Tibial artery (tissue), 4 donors: ENCODE results near the gene RBPJL.
A peak's percentile ranks its signal among the peaks of the same experiment; 100 is the strongest.

Experiments used
- DNase-seq, 2 donors: peaks; one replicate each; pipeline ENCODE4 v3.0.0-alpha.2; 2019
- H3K27ac ChIP-seq, 2 donors: fragments of 200-600 bp; sonication (generic) in 1 of 2; 1 replicate in 1 of 2; 2 replicates in 1 of 2; pipeline ENCODE4 v1.5.1; 2018 to 2019; ENCODE audit warnings: mild to moderate bottlenecking in 1 of 2
- H3K27me3 ChIP-seq, 2 donors: fragments of 200-600 bp; sonication (generic) in 1 of 2; one replicate each; pipeline versions ENCODE4 v1.5.1 to v1.6.0; 2016 to 2019
- H3K36me3 ChIP-seq, 3 donors: fragments of 200-600 bp; sonication (generic) in 2 of 3; one replicate each; pipeline ENCODE4 v1.5.1; 2016 to 2019; ENCODE audit warnings: mild to moderate bottlenecking in 2 of 3
- H3K4me1 ChIP-seq, 4 donors: fragments of 200-600 bp; sonication (generic) in 2 of 4; 1 replicate in 3 of 4; 2 replicates in 1 of 4; pipeline ENCODE4 v1.5.1; 2016 to 2019
- H3K4me3 ChIP-seq, 2 donors: fragments of 200-600 bp; sonication (generic) in 1 of 2; 1 replicate in 1 of 2; 2 replicates in 1 of 2; pipeline ENCODE4 v1.5.1; 2018 to 2019; ENCODE audit warnings: mild to moderate bottlenecking in 2 of 2
- H3K9me3 ChIP-seq, 3 donors: fragments of 200-600 bp; sonication (generic) in 1 of 3; one replicate each; pipeline ENCODE4 v1.5.1; 2016 to 2019
- intact Hi-C: fragments of 100-400 bp; cut with DNase I; formaldehyde crosslinking; loops from one replicate; pipeline ENCODE4 v1.15.0; 2023; ENCODE audit warnings: low total_unique reads
- TF ChIP-seq, protein P1 (sequence below), 2 experiments: fragments of 200-600 bp in 1 of 2; fragments of 450-650 bp in 1 of 2; IDR thresholded peaks; one replicate each; pipeline ENCODE4 v1.5.1; 2017 to 2019; ENCODE audit warnings: antibody characterized with exemption in 2 of 2, mild to moderate bottlenecking in 1 of 2, moderate library complexity in 1 of 2

RBPJL gene

DNA sequence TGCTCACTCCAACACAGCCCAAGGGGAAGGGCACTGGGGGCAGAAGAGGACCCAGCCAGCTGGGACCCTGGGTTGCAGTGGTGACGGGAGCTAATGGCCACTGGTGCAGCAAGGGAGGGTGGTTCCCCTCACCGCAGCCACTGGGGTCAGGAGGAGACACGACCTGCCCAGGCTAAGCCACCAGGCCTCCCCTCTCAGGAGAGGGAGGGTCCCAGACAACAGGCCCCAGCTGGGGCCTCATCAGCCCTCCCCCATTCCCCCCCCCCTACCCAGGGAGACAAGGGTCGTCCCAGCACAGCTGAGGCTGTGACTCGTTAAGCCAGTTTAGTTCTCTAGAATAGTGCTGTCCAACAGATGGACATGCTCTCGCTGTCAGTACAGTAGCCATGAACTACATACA is 18.7 kb downstream of the RBPJL start:
- peaks cover 36 to 60% (median 46%) of the 10 kb centered on the region in 3 donors for H3K36me3 ChIP-seq
- DNase-seq = no peak
- no peaks in the 10 kb centered on the region for H3K9me3 ChIP-seq
- H3K4me1 ChIP-seq = peaks cover 0 to 11% (median 0%) of the 10 kb centered on the region in 4 donors
- no peaks in the 10 kb centered on the region for H3K27me3 ChIP-seq
- H3K4me3 ChIP-seq = no peak overlapping the region
- no peak overlapping the region for H3K27ac ChIP-seq
- intact Hi-C loops = no loop called here
- TF ChIP-seq, protein P1, sequence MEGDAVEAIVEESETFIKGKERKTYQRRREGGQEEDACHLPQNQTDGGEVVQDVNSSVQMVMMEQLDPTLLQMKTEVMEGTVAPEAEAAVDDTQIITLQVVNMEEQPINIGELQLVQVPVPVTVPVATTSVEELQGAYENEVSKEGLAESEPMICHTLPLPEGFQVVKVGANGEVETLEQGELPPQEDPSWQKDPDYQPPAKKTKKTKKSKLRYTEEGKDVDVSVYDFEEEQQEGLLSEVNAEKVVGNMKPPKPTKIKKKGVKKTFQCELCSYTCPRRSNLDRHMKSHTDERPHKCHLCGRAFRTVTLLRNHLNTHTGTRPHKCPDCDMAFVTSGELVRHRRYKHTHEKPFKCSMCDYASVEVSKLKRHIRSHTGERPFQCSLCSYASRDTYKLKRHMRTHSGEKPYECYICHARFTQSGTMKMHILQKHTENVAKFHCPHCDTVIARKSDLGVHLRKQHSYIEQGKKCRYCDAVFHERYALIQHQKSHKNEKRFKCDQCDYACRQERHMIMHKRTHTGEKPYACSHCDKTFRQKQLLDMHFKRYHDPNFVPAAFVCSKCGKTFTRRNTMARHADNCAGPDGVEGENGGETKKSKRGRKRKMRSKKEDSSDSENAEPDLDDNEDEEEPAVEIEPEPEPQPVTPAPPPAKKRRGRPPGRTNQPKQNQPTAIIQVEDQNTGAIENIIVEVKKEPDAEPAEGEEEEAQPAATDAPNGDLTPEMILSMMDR (IDR thresholded peaks at IDR 0.05) = no peak

DNA sequence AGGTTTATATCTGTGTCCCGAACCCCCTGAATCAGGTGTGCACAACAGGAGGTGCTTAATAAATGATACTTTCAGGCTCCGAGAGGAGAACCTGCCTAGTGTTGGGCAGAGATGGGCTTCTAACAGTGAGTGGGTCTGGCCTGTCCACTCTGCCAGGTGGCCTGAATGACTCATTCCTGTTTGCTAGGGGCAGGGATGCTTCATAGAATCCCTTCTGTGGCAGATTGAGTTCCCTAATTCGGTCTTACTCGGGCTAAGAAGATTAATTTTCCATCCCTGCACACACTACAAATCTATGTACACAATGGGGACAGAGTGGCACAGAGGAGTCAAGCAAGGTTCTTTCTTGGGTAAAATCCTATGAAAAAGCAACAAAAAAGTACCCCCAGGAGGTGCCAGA is 21.8 kb downstream of the RBPJL start:
- TF ChIP-seq, protein P1 (IDR thresholded peaks at IDR 0.05) = no peak
- no peak overlapping the region for H3K4me3 ChIP-seq
- no peaks in the 10 kb centered on the region for H3K9me3 ChIP-seq
- H3K27me3 ChIP-seq = no peaks in the 10 kb centered on the region
- intact Hi-C loops = no loop called here
- H3K36me3 ChIP-seq = peaks cover 64 to 91% (median 74%) of the 10 kb centered on the region in 3 donors
- no peak overlapping the region for H3K27ac ChIP-seq
- peaks cover 0 to 11% (median 0%) of the 10 kb centered on the region in 4 donors for H3K4me1 ChIP-seq
- no peak for DNase-seq

- TF ChIP-seq, protein P1 (IDR thresholded peaks at IDR 0.05) = no peak
- H3K36me3 ChIP-seq = peaks cover 71 to 99% (median 74%) of the 10 kb centered on the region in 3 donors
- H3K27ac ChIP-seq = no peak overlapping the region
- no peak for DNase-seq
- H3K9me3 ChIP-seq = no peaks in the 10 kb centered on the region
- no peaks in the 10 kb centered on the region for H3K27me3 ChIP-seq
- intact Hi-C loops = no loop called here
- H3K4me3 ChIP-seq = no peak overlapping the region
- peaks cover 0 to 11% (median 0%) of the 10 kb centered on the region in 4 donors for H3K4me1 ChIP-seq
These were observed 23.1 kb downstream of the RBPJL start for GRCh38 chr20:45329497-45330319.

GRCh38 chr20:45330476-45330875 is 23.8 kb downstream of the RBPJL start:
- intact Hi-C loops = no loop called here
- no peak for DNase-seq
- peaks cover 71 to 99% (median 76%) of the 10 kb centered on the region in 3 donors for H3K36me3 ChIP-seq
- H3K4me1 ChIP-seq = peaks cover 0 to 12% (median 1%) of the 10 kb centered on the region in 4 donors
- H3K27ac ChIP-seq = no peak overlapping the region
- no peak overlapping the region for H3K4me3 ChIP-seq
- TF ChIP-seq, protein P1 (IDR thresholded peaks at IDR 0.05) = no peak
- H3K27me3 ChIP-seq = no peaks in the 10 kb centered on the region
- no peaks in the 10 kb centered on the region for H3K9me3 ChIP-seq

DNA sequence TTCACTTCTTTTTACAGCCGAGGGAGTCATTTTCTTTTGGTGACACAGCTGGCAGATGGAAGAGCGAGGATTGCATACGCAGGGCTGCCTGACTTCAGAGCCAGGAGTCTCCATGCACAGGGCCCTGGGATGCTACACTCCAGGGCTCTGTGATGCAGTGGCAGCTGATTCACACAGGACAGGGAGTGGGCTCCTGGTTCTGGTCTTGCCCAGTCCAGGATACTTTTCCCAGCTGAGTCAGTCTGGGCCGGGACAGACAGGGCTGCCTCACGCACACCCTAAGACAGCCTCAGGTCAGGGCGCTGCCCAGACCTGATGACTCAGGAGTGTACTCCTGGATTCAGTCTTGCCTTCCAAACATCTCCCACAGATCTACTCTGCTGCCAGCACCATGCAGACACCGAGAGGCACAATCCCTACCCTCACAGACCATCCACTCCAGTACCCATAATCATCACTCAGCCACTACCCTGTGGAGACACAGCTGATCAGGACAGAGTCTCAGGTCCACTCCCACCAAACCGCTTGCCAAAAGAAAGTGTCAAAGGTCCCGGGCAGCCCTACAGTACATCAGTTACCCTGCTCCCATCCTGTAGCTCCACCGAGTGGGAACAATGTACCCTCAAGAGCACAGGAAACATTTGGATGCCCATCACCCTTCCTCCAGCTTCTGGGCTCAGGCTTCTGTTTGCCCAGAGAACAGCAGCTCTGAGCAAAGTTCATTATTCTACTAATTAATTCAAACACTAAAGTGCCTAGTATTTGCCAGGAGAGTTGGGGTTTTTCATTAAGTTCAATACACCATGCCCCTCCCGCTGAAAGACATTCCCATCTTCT is 30.1 kb downstream of the RBPJL start:
- H3K4me1 ChIP-seq = peaks cover 5 to 66% (median 58%) of the 10 kb centered on the region in 4 donors
- H3K27me3 ChIP-seq = no peaks in the 10 kb centered on the region
- H3K27ac ChIP-seq = peak overlapping the region; percentile 86 to 98
- no peak overlapping the region for H3K4me3 ChIP-seq
- no peaks in the 10 kb centered on the region for H3K9me3 ChIP-seq
- TF ChIP-seq, protein P1 (IDR thresholded peaks at IDR 0.05) = no peak
- peaks cover 21 to 45% (median 30%) of the 10 kb centered on the region in 3 donors for H3K36me3 ChIP-seq
- intact Hi-C loops = loop anchor here (2.0 to 5.0 kb wide), 2 partner anchors 22 to 734 kb away; no protein-coding TSS in a partner anchor
- DNase-seq = peak; percentile 64 to 88
